Keratinocyte (primary cell): ENCODE data around the gene WASHC4. TPM values are rescaled to one million over a fixed set of nuclear protein-coding genes. Genes with fewer than 3 reads are reported as not detected.

Experiments used
- DNase-seq: peaks from one replicate; pipeline ENCODE4 v3.0.0-alpha.2; 2011; ENCODE audit warnings: low read depth, missing footprints, low spot score
- FAIRE-seq: peaks from 2 replicates; lab custom pipeline; 2011; peaks lifted over from hg19 to GRCh38; lab: Jason Lieb, UNC
- H2AFZ ChIP-seq: 2 replicates; pipeline ENCODE4 v1.6.0; 2012; ENCODE audit warnings: low read length, control low read depth, inconsistent platforms; ENCODE audit not compliant: control insufficient read depth
- H3K27ac ChIP-seq: 2 replicates; pipeline ENCODE4 v1.5.1; 2011; ENCODE audit warnings: low read length; ENCODE audit not compliant: control insufficient read depth, insufficient read depth
- H3K27me3 ChIP-seq: 3 replicates; pipeline ENCODE4 v1.6.0; 2011; ENCODE audit warnings: low read length; ENCODE audit not compliant: control insufficient read depth, insufficient read depth; ENCODE audit errors: extremely low read depth
- H3K36me3 ChIP-seq, 2 experiments: 2 replicates in 1 of 2; 3 replicates in 1 of 2; pipeline ENCODE4 v1.5.1; 2011; ENCODE audit warnings: low read length in 2 of 2, mild to moderate bottlenecking in 1 of 2; ENCODE audit not compliant: control insufficient read depth in 2 of 2, insufficient read depth in 2 of 2; ENCODE audit errors: extremely low read depth in 1 of 2
- H3K4me1 ChIP-seq: 3 replicates; pipeline ENCODE4 v1.5.1; 2011; ENCODE audit warnings: low read length; ENCODE audit not compliant: control insufficient read depth, insufficient read depth; ENCODE audit errors: extremely low read depth
- H3K4me2 ChIP-seq: 3 replicates; pipeline ENCODE4 v1.6.0; 2011; ENCODE audit warnings: low read depth, low read length; ENCODE audit not compliant: control insufficient read depth, insufficient read depth; ENCODE audit errors: extremely low read depth
- H3K4me3 ChIP-seq, 3 experiments: fragments of 200-600 bp in 1 of 3; sonication (generic) in 1 of 3; 2 replicates in 2 of 3; 3 replicates in 1 of 3; pipeline ENCODE4 v1.5.1; 2011 to 2016; ENCODE audit warnings: low read length in 3 of 3, mild to moderate bottlenecking in 3 of 3, control low read depth in 2 of 3, inconsistent platforms in 1 of 3, low read depth in 1 of 3, mixed read lengths in 1 of 3, mixed run types in 1 of 3, moderate library complexity in 1 of 3; ENCODE audit not compliant: control insufficient read depth in 2 of 3, insufficient read depth in 2 of 3; ENCODE audit errors: extremely low read depth in 1 of 3
- H3K79me2 ChIP-seq: 2 replicates; pipeline ENCODE4 v1.6.0; 2012; ENCODE audit warnings: low read length; ENCODE audit not compliant: control insufficient read depth, insufficient read depth
- H3K9ac ChIP-seq: 3 replicates; pipeline ENCODE4 v1.6.0; 2011; ENCODE audit warnings: low read length; ENCODE audit not compliant: control insufficient read depth, insufficient read depth; ENCODE audit errors: extremely low read depth
- H3K9me1 ChIP-seq: 3 replicates; pipeline ENCODE4 v1.6.0; 2011; ENCODE audit warnings: low read length; ENCODE audit not compliant: control insufficient read depth, insufficient read depth; ENCODE audit errors: extremely low read depth
- H3K9me3 ChIP-seq: 2 replicates; pipeline ENCODE4 v1.5.1; 2012; ENCODE audit warnings: low read depth, low read length; ENCODE audit not compliant: control insufficient read depth
- H4K20me1 ChIP-seq: 3 replicates; pipeline ENCODE4 v1.6.0; 2011; ENCODE audit warnings: low read length; ENCODE audit not compliant: control insufficient read depth, insufficient read depth; ENCODE audit errors: extremely low read depth
- CTCF ChIP-seq, 3 experiments: IDR thresholded peaks in 1 of 3; conservative IDR thresholded peaks in 1 of 3; optimal IDR thresholded peaks in 1 of 3; 2 replicates in 2 of 3; 3 replicates in 1 of 3; pipeline versions ENCODE3 to v1.5.1; 2011; ENCODE audit warnings: low read length in 3 of 3, mild to moderate bottlenecking in 3 of 3, moderate library complexity in 2 of 3, control low read depth in 1 of 3, inconsistent platforms in 1 of 3; ENCODE audit not compliant: insufficient read depth in 2 of 3; ENCODE audit errors: extremely low read depth in 1 of 3
- EZH2 ChIP-seq: IDR thresholded peaks from one replicate; pipeline ENCODE4 v1.6.1; 2012; ENCODE audit warnings: inconsistent platforms, mild to moderate bottlenecking, low read length, moderate library complexity
- dilution Hi-C: fragments of 300-500 bp; cut with MboI; formaldehyde crosslinking; loops from one replicate; pipeline ENCODE4 v1.7.0; 2020; ENCODE audit warnings: low sequenced_read_pairs; ENCODE audit not compliant: extremely low pct_ligation_motif_present
- polyA plus RNA-seq, 5 experiments: library from polyadenylated mRNA; depleted of rRNA in 3 of 5; stranded (reverse) in 3 of 5; stranded (forward) in 1 of 5; unstranded in 1 of 5; fragments of >200 nt; gene quantifications; 1 replicate in 1 of 5; 2 replicates in 3 of 5; 3 replicates in 1 of 5; pipeline versions ENCODE4 v1.2.1 to v1.2.3, GENCODE V29; 2011 to 2012; ENCODE audit warnings: missing spikeins in 2 of 5, low read depth in 1 of 5, low replicate concordance in 1 of 5

Gene WASHC4
- polyA plus RNA-seq, 1 donor (not counting 4 experiments of a cell fraction or from before 2014, with no cell fraction given): 58.1 TPM

- H3K9me3 ChIP-seq: no peaks in the 10 kb centered on the region
- no peak overlapping the region for H3K4me3 ChIP-seq
- no peaks in the 10 kb centered on the region for H4K20me1 ChIP-seq
- H3K27ac ChIP-seq: no peak overlapping the region
- H3K36me3 ChIP-seq: peaks cover 17 to 30% of the 10 kb centered on the region in 2 experiments
- no peaks in the 10 kb centered on the region for H3K4me1 ChIP-seq
- H3K4me2 ChIP-seq: no peak overlapping the region
- dilution Hi-C loops: no loop called here
- no peak overlapping the region for H3K9ac ChIP-seq
- no peaks in the 10 kb centered on the region for H3K9me1 ChIP-seq
- FAIRE-seq (no peak), DNase-seq (no peak)
- TF ChIP-seq CTCF (optimal IDR thresholded peaks at IDR 0.05 in 1 of 3, IDR thresholded peaks at IDR 0.05 in 1 of 3, conservative IDR thresholded peaks at IDR 0.05 in 1 of 3; ENCODE audit: extremely low read depth in 1 of 3, insufficient read depth in 2 of 3, low read length in 3 of 3) (no peak), EZH2 (no peak)
- H2AFZ ChIP-seq: no peak overlapping the region
- H3K27me3 ChIP-seq: no peaks in the 10 kb centered on the region
- no peaks in the 10 kb centered on the region for H3K79me2 ChIP-seq
Observed at GRCh38 chr12:105192624-105193225, 85.2 kb downstream of the WASHC4 start.

- peaks cover 20 to 30% of the 10 kb centered on the region in 2 experiments for H3K36me3 ChIP-seq
- H2AFZ ChIP-seq: no peak overlapping the region
- no peak overlapping the region for H3K9ac ChIP-seq
- dilution Hi-C loops: no loop called here
- H3K79me2 ChIP-seq: no peaks in the 10 kb centered on the region
- H3K9me3 ChIP-seq: no peaks in the 10 kb centered on the region
- no peaks in the 10 kb centered on the region for H3K27me3 ChIP-seq
- H3K9me1 ChIP-seq: no peaks in the 10 kb centered on the region
- H3K27ac ChIP-seq: no peak overlapping the region
- FAIRE-seq (no peak), DNase-seq (no peak)
- no peaks in the 10 kb centered on the region for H4K20me1 ChIP-seq
- TF ChIP-seq EZH2 (no peak), CTCF (optimal IDR thresholded peaks at IDR 0.05 in 1 of 3, IDR thresholded peaks at IDR 0.05 in 1 of 3, conservative IDR thresholded peaks at IDR 0.05 in 1 of 3; ENCODE audit: extremely low read depth in 1 of 3, insufficient read depth in 2 of 3, low read length in 3 of 3) (no peak)
- H3K4me3 ChIP-seq: no peak overlapping the region
- no peaks in the 10 kb centered on the region for H3K4me1 ChIP-seq
- no peak overlapping the region for H3K4me2 ChIP-seq
Observed at GRCh38 chr12:105194947-105195346, 87.4 kb downstream of the WASHC4 start.
